HepG2 (cell line): Measurements from ENCODE around the gene LRRC8E. TPM values are rescaled to one million over a fixed set of nuclear protein-coding genes. Genes with fewer than 3 reads are reported as not detected.

Source experiments
- HDAC2 ChIP-seq: sonication (generic); formaldehyde crosslinking; IDR thresholded peaks from 2 replicates; pipeline ENCODE4 v1.4.0; 2020; ENCODE audit warnings: missing genetic modification reagents
- ISL2 ChIP-seq: sonication (generic); formaldehyde crosslinking; IDR thresholded peaks from 2 replicates; pipeline ENCODE4 v1.5.0; 2020; ENCODE audit warnings: missing genetic modification reagents
- PHF5A ChIP-seq: IDR thresholded peaks from one replicate; pipeline ENCODE4 v1.6.1; 2018; ENCODE audit warnings: low read depth, missing genetic modification reagents; ENCODE audit not compliant: unreplicated experiment
- PRDM4 ChIP-seq: sonication (generic); formaldehyde crosslinking; IDR thresholded peaks from 2 replicates; pipeline ENCODE4 v1.9.0; 2021; ENCODE audit warnings: missing genetic modification reagents, borderline replicate concordance
- RFXAP ChIP-seq: sonication (generic); formaldehyde crosslinking; IDR thresholded peaks from 2 replicates; pipeline ENCODE4 v1.4.0; 2020; ENCODE audit warnings: missing genetic modification reagents, borderline replicate concordance
- SP1 ChIP-seq, 2 experiments: fragments of 450-650 bp in 1 of 2; sonication (generic) in 1 of 2; formaldehyde crosslinking in 1 of 2; IDR thresholded peaks; 2 replicates each; pipeline versions ENCODE4 v1.4.0 to v1.6.1; 2016 to 2020; ENCODE audit warnings: missing genetic modification reagents in 1 of 2
- SYNCRIP ChIP-seq: fragments of 200-400 bp; formaldehyde crosslinking; IDR thresholded peaks from 2 replicates; pipeline ENCODE4 v1.6.1; 2018; ENCODE audit warnings: mild to moderate bottlenecking, low read depth, low read length; ENCODE audit not compliant: insufficient read depth
- ZNF121 ChIP-seq: sonication (generic); formaldehyde crosslinking; IDR thresholded peaks from 2 replicates; pipeline ENCODE4 v1.5.0; 2020; ENCODE audit warnings: mild to moderate bottlenecking, missing genetic modification reagents
- ZNF251 ChIP-seq: sonication (generic); formaldehyde crosslinking; IDR thresholded peaks from 2 replicates; pipeline ENCODE4 v1.9.0; 2021; ENCODE audit warnings: mild to moderate bottlenecking, missing genetic modification reagents
- ZNF605 ChIP-seq: sonication (generic); formaldehyde crosslinking; IDR thresholded peaks from 2 replicates; pipeline ENCODE4 v1.8.0; 2022; ENCODE audit warnings: mild to moderate bottlenecking, missing genetic modification reagents
- ZNF766 ChIP-seq: sonication (generic); formaldehyde crosslinking; IDR thresholded peaks from 2 replicates; pipeline ENCODE4 v1.5.0; 2020; ENCODE audit warnings: missing genetic modification reagents, borderline replicate concordance
- polyA plus RNA-seq, 8 experiments: library from polyadenylated mRNA; depleted of rRNA in 3 of 8; stranded (reverse) in 7 of 8; unstranded in 1 of 8; fragments of >200 nt; fragmentation: Illumina TruSeq in 4 of 8; extraction: Trizol in 4 of 8; gene quantifications; 2 replicates each; pipeline versions ENCODE4 v1.2.1 to v1.2.3, GENCODE V29; 2011 to 2016; ENCODE audit warnings: low read depth in 4 of 8, missing spikeins in 1 of 8, mixed read lengths in 1 of 8; ENCODE audit not compliant: insufficient read depth in 1 of 8
- total RNA-seq, 5 experiments: library from RNA; depleted of rRNA; stranded (reverse); fragments of >200 nt; fragmentation: Illumina TruSeq; extraction: Trizol; gene quantifications; 2 replicates each; pipeline ENCODE4 v1.2.3, GENCODE V29; 2016; ENCODE audit warnings: low read depth in 1 of 5
- TF ChIP-seq, protein P1 (sequence below): sonication (generic); formaldehyde crosslinking; IDR thresholded peaks from 2 replicates; pipeline ENCODE4 v1.5.1; 2020; ENCODE audit warnings: mild to moderate bottlenecking, missing genetic modification reagents, moderate library complexity
- TF ChIP-seq, protein P2 (sequence below), 2 experiments: sonication (generic) in 1 of 2; formaldehyde crosslinking in 1 of 2; IDR thresholded peaks; 2 replicates each; pipeline versions ENCODE4 v1.4.0 to v1.6.1; 2016 to 2020; ENCODE audit warnings: borderline replicate concordance in 1 of 2, low read depth in 1 of 2, mild to moderate bottlenecking in 1 of 2, missing genetic modification reagents in 1 of 2
- TF ChIP-seq, protein P3 (sequence below): sonication (generic); formaldehyde crosslinking; IDR thresholded peaks from 2 replicates; pipeline ENCODE4 v1.9.0; 2022; ENCODE audit warnings: low read depth, missing genetic modification reagents

Gene LRRC8E
- total and polyA plus RNA-seq, 2 of the 13 experiments (the other 11 are each of a cell fraction or from before 2014, with no cell fraction given) = 8.0 to 10.3 TPM

DNA sequence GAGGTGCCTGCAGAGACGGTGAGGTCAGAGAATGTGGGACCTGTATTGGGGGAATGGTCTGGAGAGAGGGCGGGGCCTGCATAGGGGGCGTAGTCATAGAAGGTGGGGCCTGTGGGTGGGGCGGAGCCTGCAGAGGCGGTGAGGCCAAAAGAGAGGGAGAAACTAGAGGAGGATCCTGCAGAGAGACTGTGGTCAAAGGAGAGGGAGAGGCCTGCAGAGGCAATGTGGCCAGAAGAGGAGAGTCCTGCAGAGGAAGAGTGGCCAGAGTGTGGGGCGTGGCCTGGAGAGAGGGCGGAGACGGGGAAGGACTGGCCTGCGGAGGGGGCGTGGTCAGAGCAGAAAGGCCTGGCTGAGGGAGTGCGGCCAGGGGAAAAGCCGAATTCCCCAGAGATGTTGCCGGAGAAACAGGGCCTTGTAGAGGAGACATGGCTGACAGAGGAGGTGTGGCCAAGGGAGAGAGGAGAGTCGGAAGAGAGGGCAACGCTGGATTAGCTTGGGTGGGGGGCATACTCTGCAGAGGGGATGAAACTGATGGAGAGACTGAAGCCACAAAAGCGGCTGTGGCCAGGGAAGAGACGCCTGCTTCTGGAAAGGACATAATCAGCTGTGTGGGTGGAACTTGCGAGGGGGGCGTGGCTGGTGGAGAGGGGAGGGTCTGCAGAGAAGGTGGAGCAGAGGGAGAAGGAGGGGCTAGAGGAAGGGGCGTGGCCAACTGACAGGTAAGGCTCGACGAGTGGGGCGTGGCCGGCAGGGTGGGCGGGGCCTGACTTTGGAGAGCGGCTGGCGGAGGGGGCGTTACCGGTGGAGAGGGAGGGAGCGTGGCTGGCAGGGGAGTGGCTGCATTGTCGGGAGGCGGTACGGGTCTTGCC, 16.6 kb upstream of the LRRC8E start (continued):
- TF ChIP-seq ZNF121 (CRISPR knock-in tag) = no peak
- no peak for TF ChIP-seq SYNCRIP
- no peak for TF ChIP-seq PRDM4
- 0 out of 2 replicates have a peak, but pooled peaks have one; percentile 32 for TF ChIP-seq RFXAP (CRISPR knock-in tag)
- TF ChIP-seq, protein P1, sequence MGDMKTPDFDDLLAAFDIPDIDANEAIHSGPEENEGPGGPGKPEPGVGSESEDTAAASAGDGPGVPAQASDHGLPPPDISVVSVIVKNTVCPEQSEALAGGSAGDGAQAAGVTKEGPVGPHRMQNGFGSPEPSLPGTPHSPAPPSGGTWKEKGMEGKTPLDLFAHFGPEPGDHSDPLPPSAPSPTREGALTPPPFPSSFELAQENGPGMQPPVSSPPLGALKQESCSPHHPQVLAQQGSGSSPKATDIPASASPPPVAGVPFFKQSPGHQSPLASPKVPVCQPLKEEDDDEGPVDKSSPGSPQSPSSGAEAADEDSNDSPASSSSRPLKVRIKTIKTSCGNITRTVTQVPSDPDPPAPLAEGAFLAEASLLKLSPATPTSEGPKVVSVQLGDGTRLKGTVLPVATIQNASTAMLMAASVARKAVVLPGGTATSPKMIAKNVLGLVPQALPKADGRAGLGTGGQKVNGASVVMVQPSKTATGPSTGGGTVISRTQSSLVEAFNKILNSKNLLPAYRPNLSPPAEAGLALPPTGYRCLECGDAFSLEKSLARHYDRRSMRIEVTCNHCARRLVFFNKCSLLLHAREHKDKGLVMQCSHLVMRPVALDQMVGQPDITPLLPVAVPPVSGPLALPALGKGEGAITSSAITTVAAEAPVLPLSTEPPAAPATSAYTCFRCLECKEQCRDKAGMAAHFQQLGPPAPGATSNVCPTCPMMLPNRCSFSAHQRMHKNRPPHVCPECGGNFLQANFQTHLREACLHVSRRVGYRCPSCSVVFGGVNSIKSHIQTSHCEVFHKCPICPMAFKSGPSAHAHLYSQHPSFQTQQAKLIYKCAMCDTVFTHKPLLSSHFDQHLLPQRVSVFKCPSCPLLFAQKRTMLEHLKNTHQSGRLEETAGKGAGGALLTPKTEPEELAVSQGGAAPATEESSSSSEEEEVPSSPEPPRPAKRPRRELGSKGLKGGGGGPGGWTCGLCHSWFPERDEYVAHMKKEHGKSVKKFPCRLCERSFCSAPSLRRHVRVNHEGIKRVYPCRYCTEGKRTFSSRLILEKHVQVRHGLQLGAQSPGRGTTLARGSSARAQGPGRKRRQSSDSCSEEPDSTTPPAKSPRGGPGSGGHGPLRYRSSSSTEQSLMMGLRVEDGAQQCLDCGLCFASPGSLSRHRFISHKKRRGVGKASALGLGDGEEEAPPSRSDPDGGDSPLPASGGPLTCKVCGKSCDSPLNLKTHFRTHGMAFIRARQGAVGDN (CRISPR knock-in tag) = peak; percentile 28; the same call in 1 of the 2 replicates
- no peak for TF ChIP-seq ZNF605 (CRISPR knock-in tag)
- no peak for TF ChIP-seq ZNF766 (CRISPR knock-in tag)
- TF ChIP-seq, protein P2, sequence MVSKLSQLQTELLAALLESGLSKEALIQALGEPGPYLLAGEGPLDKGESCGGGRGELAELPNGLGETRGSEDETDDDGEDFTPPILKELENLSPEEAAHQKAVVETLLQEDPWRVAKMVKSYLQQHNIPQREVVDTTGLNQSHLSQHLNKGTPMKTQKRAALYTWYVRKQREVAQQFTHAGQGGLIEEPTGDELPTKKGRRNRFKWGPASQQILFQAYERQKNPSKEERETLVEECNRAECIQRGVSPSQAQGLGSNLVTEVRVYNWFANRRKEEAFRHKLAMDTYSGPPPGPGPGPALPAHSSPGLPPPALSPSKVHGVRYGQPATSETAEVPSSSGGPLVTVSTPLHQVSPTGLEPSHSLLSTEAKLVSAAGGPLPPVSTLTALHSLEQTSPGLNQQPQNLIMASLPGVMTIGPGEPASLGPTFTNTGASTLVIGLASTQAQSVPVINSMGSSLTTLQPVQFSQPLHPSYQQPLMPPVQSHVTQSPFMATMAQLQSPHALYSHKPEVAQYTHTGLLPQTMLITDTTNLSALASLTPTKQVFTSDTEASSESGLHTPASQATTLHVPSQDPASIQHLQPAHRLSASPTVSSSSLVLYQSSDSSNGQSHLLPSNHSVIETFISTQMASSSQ (IDR thresholded peaks at IDR 0.05; ENCODE audit: low read depth) = no peak
- TF ChIP-seq, protein P2 (CRISPR knock-in tag; IDR thresholded peaks at IDR 0.05; ENCODE audit: borderline replicate concordance) = 0 out of 2 replicates have a peak, but pooled peaks have one; percentile 25
- peak; percentile 71; the same call in 1 of the 2 replicates for TF ChIP-seq SP1 (IDR thresholded peaks at IDR 0.05)
- TF ChIP-seq SP1 (CRISPR knock-in tag; IDR thresholded peaks at IDR 0.05) = peak; percentile 86
- TF ChIP-seq, protein P3, sequence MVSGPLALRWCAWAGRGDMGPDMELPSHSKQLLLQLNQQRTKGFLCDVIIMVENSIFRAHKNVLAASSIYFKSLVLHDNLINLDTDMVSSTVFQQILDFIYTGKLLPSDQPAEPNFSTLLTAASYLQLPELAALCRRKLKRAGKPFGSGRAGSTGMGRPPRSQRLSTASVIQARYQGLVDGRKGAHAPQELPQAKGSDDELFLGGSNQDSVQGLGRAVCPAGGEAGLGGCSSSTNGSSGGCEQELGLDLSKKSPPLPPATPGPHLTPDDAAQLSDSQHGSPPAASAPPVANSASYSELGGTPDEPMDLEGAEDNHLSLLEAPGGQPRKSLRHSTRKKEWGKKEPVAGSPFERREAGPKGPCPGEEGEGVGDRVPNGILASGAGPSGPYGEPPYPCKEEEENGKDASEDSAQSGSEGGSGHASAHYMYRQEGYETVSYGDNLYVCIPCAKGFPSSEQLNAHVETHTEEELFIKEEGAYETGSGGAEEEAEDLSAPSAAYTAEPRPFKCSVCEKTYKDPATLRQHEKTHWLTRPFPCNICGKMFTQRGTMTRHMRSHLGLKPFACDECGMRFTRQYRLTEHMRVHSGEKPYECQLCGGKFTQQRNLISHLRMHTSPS (CRISPR knock-in tag) = no peak
- no peak for TF ChIP-seq PHF5A (CRISPR knock-in tag)
- TF ChIP-seq HDAC2 (CRISPR knock-in tag) = no peak
- TF ChIP-seq ZNF251 (CRISPR knock-in tag) = no peak
- TF ChIP-seq ISL2 (CRISPR knock-in tag) = no peak
